Hepatocyte (in vitro differentiated cells): ENCODE measurements around the gene APOBEC2. TPM values are rescaled to one million over a fixed set of nuclear protein-coding genes. Genes with fewer than 3 reads are reported as not detected.
A peak's percentile ranks its signal among the peaks of the same experiment; 100 is the strongest.

ENCODE experiments used
- DNase-seq: peaks from one replicate; pipeline ENCODE4 v3.0.0-alpha.2; 2016; ENCODE audit warnings: low spot score
- H2AFZ ChIP-seq: fragments of 200-600 bp; sonication (generic); 2 replicates; pipeline ENCODE4 v1.6.0; 2016; ENCODE audit warnings: antibody characterized with exemption, mild to moderate bottlenecking
- H3K27ac ChIP-seq: fragments of 200-600 bp; sonication (generic); 2 replicates; pipeline ENCODE4 v1.5.1; 2016; ENCODE audit warnings: mild to moderate bottlenecking
- H3K27me3 ChIP-seq: fragments of 200-600 bp; sonication (generic); 2 replicates; pipeline ENCODE4 v1.6.1; 2016
- H3K36me3 ChIP-seq: fragments of 200-600 bp; sonication (generic); replicated peaks from 2 replicates; pipeline ENCODE4 v1.5.1; 2016; ENCODE audit warnings: low read depth; ENCODE audit not compliant: insufficient read depth
- H3K4me1 ChIP-seq: fragments of 200-600 bp; sonication (generic); 2 replicates; pipeline ENCODE4 v1.5.1; 2016; ENCODE audit warnings: mild to moderate bottlenecking, moderate library complexity; ENCODE audit not compliant: insufficient read depth
- H3K4me2 ChIP-seq: fragments of 200-600 bp; sonication (generic); 2 replicates; pipeline ENCODE4 v1.6.0; 2016
- H3K4me3 ChIP-seq: fragments of 200-600 bp; sonication (generic); 2 replicates; pipeline ENCODE4 v1.5.1; 2016; ENCODE audit warnings: mild to moderate bottlenecking
- H3K79me2 ChIP-seq: fragments of 200-600 bp; sonication (generic); 2 replicates; pipeline ENCODE4 v1.6.0; 2017; ENCODE audit warnings: mild to moderate bottlenecking
- H3K9me2 ChIP-seq: fragments of 200-600 bp; sonication (generic); replicated peaks from 2 replicates; pipeline ENCODE4 v1.6.0; 2017; ENCODE audit warnings: mild to moderate bottlenecking; ENCODE audit not compliant: insufficient read depth
- H3K9me3 ChIP-seq: fragments of 200-600 bp; sonication (generic); 2 replicates; pipeline ENCODE4 v1.5.1; 2016; ENCODE audit warnings: low read depth, mild to moderate bottlenecking
- H4K20me1 ChIP-seq: fragments of 200-600 bp; sonication (generic); 2 replicates; pipeline ENCODE4 v1.6.0; 2016; ENCODE audit warnings: mild to moderate bottlenecking; ENCODE audit not compliant: insufficient read depth, poor library complexity, severe bottlenecking
- EZH2 ChIP-seq: fragments of 200-600 bp; sonication (generic); IDR thresholded peaks from 2 replicates; pipeline ENCODE4 v1.6.1; 2016; ENCODE audit warnings: antibody characterized with exemption, mild to moderate bottlenecking, borderline replicate concordance
- EZH2phosphoT487 ChIP-seq: fragments of 200-600 bp; sonication (generic); IDR thresholded peaks from one replicate; pipeline ENCODE4 v1.6.1; 2018; ENCODE audit warnings: antibody characterized with exemption, mild to moderate bottlenecking, low read depth, moderate library complexity; ENCODE audit not compliant: unreplicated experiment, severe bottlenecking
- WGBS: methylation state at CpG from one replicate; pipeline ENCODE4 v1.1.6; 2016; ENCODE audit warnings: low lambda C conversion rate; ENCODE audit errors: missing lambda C conversion rate; 5-methylcytosine and 5-hydroxymethylcytosine counted together
- polyA plus RNA-seq: library from polyadenylated mRNA; unstranded; fragments of >200 nt; fragmentation: Nextera tagmentation; extraction: Ambion mirVana; gene quantifications from 2 replicates; pipeline ENCODE4 v1.2.1, GENCODE V29; 2016
- total RNA-seq: library from RNA; depleted of rRNA; stranded (reverse); fragments of >200 nt; gene quantifications from 2 replicates; pipeline ENCODE4 v1.2.3, GENCODE V29; 2014
- TF ChIP-seq, protein P1 (sequence below): fragments of 200-600 bp; sonication (generic); IDR thresholded peaks from 2 replicates; pipeline ENCODE4 v1.5.1; 2016; ENCODE audit warnings: antibody characterized with exemption, mild to moderate bottlenecking; ENCODE audit not compliant: poor library complexity

The APOBEC2 gene
- total and polyA plus RNA-seq, 2 experiments from 2014 or later, result 2.8 to 2.9 TPM

DNA sequence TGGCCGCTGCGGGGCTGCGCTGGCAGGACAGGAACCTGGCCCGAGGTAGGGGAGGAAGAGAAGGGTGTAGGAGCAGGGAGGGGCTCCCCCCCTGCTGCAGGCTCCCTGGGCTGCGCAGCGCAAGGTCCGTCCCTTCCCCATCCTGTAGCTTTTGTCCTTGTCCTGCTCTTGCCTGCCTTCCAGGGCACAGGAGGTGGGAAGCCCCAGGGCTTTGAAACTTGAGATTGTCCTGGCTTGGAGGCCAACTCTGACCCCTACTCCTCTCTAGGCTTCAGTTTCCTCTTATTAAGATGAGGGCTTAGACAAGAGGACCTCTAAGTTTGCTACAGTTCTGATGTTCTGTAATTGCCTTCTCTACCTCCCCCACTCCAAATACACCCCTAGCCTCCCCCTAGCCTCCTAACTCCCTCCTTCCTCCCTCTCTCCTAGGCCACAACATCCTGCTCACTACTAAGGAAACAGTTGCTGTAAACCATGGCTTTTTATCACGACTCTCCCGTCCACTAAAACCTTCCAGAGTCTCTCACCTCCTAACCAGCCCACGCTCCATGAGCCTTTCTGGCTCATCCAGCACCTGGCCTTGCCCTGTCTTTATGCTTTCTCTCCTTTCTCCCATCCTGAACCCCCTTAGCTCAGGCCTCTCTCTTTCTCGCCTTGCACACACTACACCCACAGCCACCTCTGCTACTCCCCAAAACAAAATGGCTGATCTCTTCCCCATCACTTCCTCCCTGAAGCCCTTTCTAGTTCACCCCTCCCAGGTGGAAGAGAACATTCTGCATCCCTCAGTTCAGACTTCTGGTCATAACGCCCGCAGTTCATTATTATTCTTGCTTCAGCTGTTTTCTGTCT lies 24.2 kb upstream of the APOBEC2 start:
- H3K4me1 ChIP-seq, result peaks cover 9% of the 10 kb centered on the region
- TF ChIP-seq EZH2 (no peak), EZH2phosphoT487 (no peak)
- H3K27ac ChIP-seq, result peak overlapping the region; percentile 76
- DNase-seq, result no peak
- peak overlapping the region; percentile 82 for H3K4me2 ChIP-seq
- no peaks in the 10 kb centered on the region for H4K20me1 ChIP-seq
- no peaks in the 10 kb centered on the region for H3K9me2 ChIP-seq
- H2AFZ ChIP-seq, result peak overlapping the region; percentile 86
- WGBS, result 48% methylated on average over 13 of the region's 13 CpGs
- no peaks in the 10 kb centered on the region for H3K36me3 ChIP-seq
- H3K79me2 ChIP-seq, result no peaks in the 10 kb centered on the region
- peak overlapping the region; percentile 23 for H3K4me3 ChIP-seq
- no peaks in the 10 kb centered on the region for H3K9me3 ChIP-seq
- no peaks in the 10 kb centered on the region for H3K27me3 ChIP-seq

DNA sequence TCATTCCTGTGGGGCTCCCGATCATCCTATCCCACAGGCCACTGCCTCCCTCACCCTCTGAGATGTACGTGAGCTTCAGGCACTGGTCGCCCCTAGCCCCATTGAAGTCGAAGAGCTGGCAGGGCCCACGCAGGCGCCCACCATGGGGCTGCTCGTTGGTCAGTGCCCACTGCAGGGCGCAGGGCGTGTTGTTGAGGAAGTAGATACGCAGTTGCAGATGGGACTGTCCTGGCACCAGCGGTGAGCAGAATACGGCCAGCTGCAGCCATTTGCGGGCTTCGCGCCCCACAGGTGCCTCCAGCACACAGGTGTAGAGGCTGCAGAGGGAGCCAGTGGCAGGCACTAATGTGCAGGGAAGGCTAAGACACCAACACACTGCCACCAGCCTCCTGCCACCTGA lies 20.2 kb upstream of the APOBEC2 start:
- H3K27ac ChIP-seq, result no peak overlapping the region
- H4K20me1 ChIP-seq, result no peaks in the 10 kb centered on the region
- peaks cover 28% of the 10 kb centered on the region for H3K4me1 ChIP-seq
- no peak for DNase-seq
- H2AFZ ChIP-seq, result no peak overlapping the region
- H3K27me3 ChIP-seq, result no peaks in the 10 kb centered on the region
- no peak overlapping the region for H3K4me2 ChIP-seq
- H3K9me2 ChIP-seq, result no peaks in the 10 kb centered on the region
- H3K79me2 ChIP-seq, result peaks cover 32% of the 10 kb centered on the region
- H3K4me3 ChIP-seq, result no peak overlapping the region
- no peaks in the 10 kb centered on the region for H3K9me3 ChIP-seq
- no peaks in the 10 kb centered on the region for H3K36me3 ChIP-seq
- TF ChIP-seq EZH2phosphoT487 (no peak), EZH2 (no peak)
- TF ChIP-seq, protein P1, sequence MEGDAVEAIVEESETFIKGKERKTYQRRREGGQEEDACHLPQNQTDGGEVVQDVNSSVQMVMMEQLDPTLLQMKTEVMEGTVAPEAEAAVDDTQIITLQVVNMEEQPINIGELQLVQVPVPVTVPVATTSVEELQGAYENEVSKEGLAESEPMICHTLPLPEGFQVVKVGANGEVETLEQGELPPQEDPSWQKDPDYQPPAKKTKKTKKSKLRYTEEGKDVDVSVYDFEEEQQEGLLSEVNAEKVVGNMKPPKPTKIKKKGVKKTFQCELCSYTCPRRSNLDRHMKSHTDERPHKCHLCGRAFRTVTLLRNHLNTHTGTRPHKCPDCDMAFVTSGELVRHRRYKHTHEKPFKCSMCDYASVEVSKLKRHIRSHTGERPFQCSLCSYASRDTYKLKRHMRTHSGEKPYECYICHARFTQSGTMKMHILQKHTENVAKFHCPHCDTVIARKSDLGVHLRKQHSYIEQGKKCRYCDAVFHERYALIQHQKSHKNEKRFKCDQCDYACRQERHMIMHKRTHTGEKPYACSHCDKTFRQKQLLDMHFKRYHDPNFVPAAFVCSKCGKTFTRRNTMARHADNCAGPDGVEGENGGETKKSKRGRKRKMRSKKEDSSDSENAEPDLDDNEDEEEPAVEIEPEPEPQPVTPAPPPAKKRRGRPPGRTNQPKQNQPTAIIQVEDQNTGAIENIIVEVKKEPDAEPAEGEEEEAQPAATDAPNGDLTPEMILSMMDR, result no peak
- WGBS, result 94% methylated on average over 15 of the region's 15 CpGs

DNA sequence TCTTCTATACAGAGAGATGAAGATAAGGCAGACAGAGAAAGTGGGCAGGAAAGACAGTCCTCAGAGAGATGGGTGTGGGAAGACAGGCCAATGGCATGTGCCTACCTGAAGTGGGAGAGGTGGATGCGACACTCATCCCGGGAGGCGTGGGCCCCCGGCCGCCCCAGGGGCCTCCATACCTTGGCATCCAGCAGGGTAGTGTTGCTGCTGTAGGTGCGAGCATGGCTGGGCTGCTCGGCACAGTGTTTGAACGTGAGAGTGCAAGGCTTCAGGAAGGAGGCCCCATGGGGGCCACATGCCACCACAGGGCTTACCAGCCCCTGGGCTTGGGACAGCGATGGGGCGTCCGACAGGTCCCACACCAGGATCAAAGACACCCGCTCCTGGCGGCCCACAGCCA lies 19.2 kb upstream of the APOBEC2 start:
- H3K36me3 ChIP-seq, result no peaks in the 10 kb centered on the region

DNA sequence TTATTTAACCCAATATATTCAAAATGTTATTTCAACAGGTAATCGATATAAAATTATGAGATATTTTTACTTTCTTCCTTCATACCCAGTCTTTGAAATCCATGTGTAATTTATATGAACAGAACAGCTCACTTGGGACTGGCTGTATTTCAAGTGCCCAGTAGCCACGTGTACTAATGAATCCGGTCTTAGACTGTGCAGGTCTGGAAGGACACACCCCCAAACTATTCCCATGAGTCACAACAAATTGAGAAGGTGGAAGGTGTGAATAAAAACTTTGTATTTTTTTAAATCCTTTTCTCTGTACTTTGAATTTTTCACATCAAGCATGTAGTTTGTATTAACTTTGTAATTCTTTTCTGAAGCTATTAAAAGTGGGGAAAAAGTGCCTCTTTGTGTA lies 16.8 kb upstream of the APOBEC2 start:
- Histone ChIP-seq H3K9me3 (no peaks in the 10 kb centered on the region), H2AFZ (no peak overlapping the region), H3K36me3 (no peaks in the 10 kb centered on the region), H3K27me3 (no peaks in the 10 kb centered on the region), H3K4me1 (peaks cover 34% of the 10 kb centered on the region), H3K79me2 (peaks cover 36% of the 10 kb centered on the region), H3K27ac (peak overlapping the region; percentile 44), H3K4me3 (no peak overlapping the region), H4K20me1 (no peaks in the 10 kb centered on the region), H3K9me2 (no peaks in the 10 kb centered on the region), H3K4me2 (peak overlapping the region; percentile 63)
- 58% methylated on average over 3 of the region's 3 CpGs for WGBS
- DNase-seq, result no peak
- TF ChIP-seq, protein P1, result no peak
- TF ChIP-seq EZH2phosphoT487, result no peak
- TF ChIP-seq EZH2, result no peak

More for the DNA sequence above, 19.2 kb upstream of the APOBEC2 start:
- Histone ChIP-seq H2AFZ (no peak overlapping the region), H3K9me2 (no peaks in the 10 kb centered on the region), H3K4me1 (peaks cover 21% of the 10 kb centered on the region), H4K20me1 (no peaks in the 10 kb centered on the region), H3K9me3 (no peaks in the 10 kb centered on the region), H3K79me2 (peaks cover 36% of the 10 kb centered on the region), H3K4me3 (no peak overlapping the region), H3K27ac (no peak overlapping the region), H3K27me3 (no peaks in the 10 kb centered on the region), H3K4me2 (no peak overlapping the region)
- 94% methylated on average over 13 of the region's 13 CpGs for WGBS
- TF ChIP-seq EZH2, result no peak
- TF ChIP-seq, protein P1, result no peak
- no peak for DNase-seq
